ENCODE results near the gene VPS45.

DNA sequence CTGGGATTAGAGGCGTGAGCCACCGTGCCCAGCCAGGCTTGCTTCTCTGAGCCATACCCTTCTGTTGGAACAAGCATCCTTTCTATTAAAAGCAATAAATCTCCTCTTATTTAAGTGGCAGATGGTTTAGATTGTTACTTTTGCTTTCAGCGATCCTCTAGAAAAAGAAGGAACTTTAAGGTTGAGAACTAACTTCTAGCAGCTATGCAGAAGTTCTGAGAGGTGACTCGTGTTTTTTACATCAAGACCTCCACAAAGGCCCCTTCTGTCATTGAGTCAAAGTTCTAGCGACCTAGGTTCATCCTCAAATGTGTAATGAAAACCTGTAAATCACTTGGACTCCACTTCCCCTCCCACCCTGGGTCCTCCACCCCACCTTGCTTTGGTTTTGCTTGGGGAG, 112.9 kb downstream of the VPS45 start:
- TF ChIP-seq, protein P1, sequence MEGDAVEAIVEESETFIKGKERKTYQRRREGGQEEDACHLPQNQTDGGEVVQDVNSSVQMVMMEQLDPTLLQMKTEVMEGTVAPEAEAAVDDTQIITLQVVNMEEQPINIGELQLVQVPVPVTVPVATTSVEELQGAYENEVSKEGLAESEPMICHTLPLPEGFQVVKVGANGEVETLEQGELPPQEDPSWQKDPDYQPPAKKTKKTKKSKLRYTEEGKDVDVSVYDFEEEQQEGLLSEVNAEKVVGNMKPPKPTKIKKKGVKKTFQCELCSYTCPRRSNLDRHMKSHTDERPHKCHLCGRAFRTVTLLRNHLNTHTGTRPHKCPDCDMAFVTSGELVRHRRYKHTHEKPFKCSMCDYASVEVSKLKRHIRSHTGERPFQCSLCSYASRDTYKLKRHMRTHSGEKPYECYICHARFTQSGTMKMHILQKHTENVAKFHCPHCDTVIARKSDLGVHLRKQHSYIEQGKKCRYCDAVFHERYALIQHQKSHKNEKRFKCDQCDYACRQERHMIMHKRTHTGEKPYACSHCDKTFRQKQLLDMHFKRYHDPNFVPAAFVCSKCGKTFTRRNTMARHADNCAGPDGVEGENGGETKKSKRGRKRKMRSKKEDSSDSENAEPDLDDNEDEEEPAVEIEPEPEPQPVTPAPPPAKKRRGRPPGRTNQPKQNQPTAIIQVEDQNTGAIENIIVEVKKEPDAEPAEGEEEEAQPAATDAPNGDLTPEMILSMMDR (conservative IDR thresholded peaks at IDR 0.05; ENCODE audit: low read depth, low read length), result no peak
- TF ChIP-seq EZH2phosphoT487 (IDR thresholded peaks at IDR 0.05; ENCODE audit: borderline replicate concordance, low read length), result no peak

Data from PC-3 (cell line).